Activated CD8-positive, alpha-beta memory T cell treated with anti-CD3 and anti-CD28 coated beads for 36 hours (primary cell): ENCODE results near the gene EPHA2. TPM values are rescaled to one million over a fixed set of nuclear protein-coding genes. Genes with fewer than 3 reads are reported as not detected.
"Not testable (repeated sequence)": the region's sequence is repeated elsewhere in the genome, so short reads cannot be mapped to it uniquely, and the experiment has no call there.

Experiments
- CTCF ChIA-PET: fragments of 350-600 bp; sonication (Branson Sonifier 250); formaldehyde crosslinking; loops from one replicate; lab custom pipeline; 2021; ENCODE audit warnings: antibody characterized with exemption; lab: Charles Lee
- POLR2A ChIA-PET: fragments of 350-600 bp; sonication (Branson Sonifier 250); formaldehyde crosslinking; loops from one replicate; lab custom pipeline; 2021; ENCODE audit warnings: antibody characterized with exemption; lab: Charles Lee
- total RNA-seq, 2 experiments: library from RNA; stranded (reverse); gene quantifications; one replicate each; pipeline ENCODE4 v1.2.3, GENCODE V29; 2021

EPHA2 gene
- not detected for total RNA-seq

- ChIA-PET CTCF (interaction anchor here (0.6 to 1.4 kb wide), 3 partner anchors 31 to 82 kb away, joined by 3 read pairs; partner anchors contain the start of gene FAM131C), POLR2A (no interaction called here)
Observed at GRCh38 chr1:16155537-16156410, at the start of gene EPHA2. Gene EPHA2, minus strand, starts transcription at chr1:16156069. Its CDS starts 137 bp downstream, at chr1:16155932.

GRCh38 chr1:16205334-16205671 lies 49.4 kb upstream of the EPHA2 start:
- ChIA-PET POLR2A (no interaction called here), CTCF (interaction anchor here (1.3 to 2.1 kb wide), 2 partner anchors 33 to 39 kb away, joined by 4 to 6 read pairs; no protein-coding TSS in a partner anchor)

DNA sequence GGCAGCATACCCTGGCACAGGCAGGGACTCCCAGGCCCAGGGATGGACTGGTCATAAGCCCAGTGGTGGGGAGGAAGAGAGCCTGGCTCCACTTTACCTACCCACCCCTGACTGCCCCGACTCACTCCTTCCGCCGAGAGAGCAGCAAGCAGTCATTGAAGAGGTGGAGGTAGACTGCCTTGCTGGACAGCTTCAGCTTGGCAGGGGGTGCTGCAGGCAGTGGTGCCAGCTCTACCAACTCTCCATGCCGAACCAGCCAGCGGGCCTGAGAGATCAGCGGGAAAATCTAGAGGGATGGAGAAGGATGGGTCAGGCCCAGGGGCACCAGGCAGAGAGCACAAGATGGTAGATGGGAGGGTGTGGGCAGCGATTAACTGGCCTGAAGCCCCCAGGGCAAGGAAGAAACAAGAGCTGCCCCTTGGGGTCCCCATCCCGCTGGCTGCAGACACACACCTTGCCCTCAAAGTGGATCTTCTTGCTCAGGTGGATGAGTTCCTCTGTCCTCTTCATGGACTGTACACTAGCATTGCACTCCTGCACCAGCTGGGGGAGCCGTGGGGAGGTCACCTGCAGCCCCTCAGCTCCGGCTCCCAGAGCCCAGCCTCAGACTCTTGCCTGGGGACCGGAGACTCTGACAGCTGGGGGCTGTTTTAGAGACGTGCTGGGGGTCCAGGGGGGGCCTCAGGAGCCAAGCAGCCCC lies 48.9 kb upstream of the EPHA2 start:
- POLR2A ChIA-PET = no interaction called here
- CTCF ChIA-PET = interaction anchor here (1.3 to 2.1 kb wide), 2 partner anchors 33 to 40 kb away, joined by 4 to 6 read pairs; no protein-coding TSS in a partner anchor

DNA sequence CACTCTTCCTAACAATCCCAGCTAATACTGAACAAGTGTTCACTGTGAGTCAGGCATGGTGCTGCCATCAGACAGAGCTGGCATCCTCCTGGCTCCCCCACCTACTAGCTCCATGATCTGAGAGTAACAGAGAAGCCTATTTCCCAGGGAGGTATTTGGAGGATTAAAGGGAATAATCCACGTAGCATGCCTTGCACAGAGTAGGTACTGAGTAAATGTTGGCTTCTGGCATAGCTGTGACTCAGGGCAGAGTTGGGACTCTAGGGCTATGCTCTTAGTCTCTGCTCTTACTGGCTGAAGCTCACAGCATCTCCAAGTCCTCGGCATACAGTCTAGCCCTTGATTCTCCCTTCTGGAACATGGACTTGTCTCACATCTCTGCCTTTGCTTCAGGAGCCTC lies 48.3 kb upstream of the EPHA2 start:
- ChIA-PET POLR2A (no interaction called here), CTCF (interaction anchor here (1.3 to 2.1 kb wide), 2 partner anchors 34 to 40 kb away, joined by 4 to 6 read pairs; no protein-coding TSS in a partner anchor)

DNA sequence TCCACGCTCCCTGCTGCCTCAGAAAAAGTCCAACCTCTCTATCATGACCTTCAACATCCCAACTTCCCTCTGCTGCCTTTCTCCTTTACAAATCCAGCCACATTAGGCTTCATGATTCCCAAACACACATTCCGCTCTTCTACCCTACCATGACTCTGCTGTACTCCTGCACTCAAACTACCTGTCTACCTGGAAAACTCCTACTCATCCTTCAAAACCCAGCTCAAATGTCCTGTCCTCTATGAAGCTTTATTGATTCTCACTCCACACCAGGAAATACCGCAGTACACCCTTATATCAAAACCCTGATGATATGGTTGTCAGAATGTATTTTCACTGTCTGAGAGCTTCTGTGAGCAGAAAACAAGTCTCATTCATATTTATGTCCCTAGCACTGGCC lies 47.7 kb upstream of the EPHA2 start:
- ChIA-PET POLR2A (no interaction called here), CTCF (interaction anchor here (2.1 kb wide), 1 partner anchor 41 kb away, joined by 6 read pairs; no protein-coding TSS in a partner anchor)

- ChIA-PET CTCF (interaction anchor here (1.5 kb wide), 1 partner anchor 42 kb away, joined by 4 read pairs; no protein-coding TSS in a partner anchor), POLR2A (no interaction called here)
Observed at GRCh38 chr1:16202281-16203210, 46.7 kb upstream of the EPHA2 start.

GRCh38 chr1:16199700-16200099 lies 43.8 kb upstream of the EPHA2 start:
- ChIA-PET CTCF (interaction anchor here (0.6 to 1.1 kb wide), 4 partner anchors 49 to 127 kb away, joined by 3 to 4 read pairs (median 4); no protein-coding TSS in a partner anchor), POLR2A (no interaction called here)

- POLR2A ChIA-PET = no interaction called here
- CTCF ChIA-PET = interaction anchor here (1.1 kb wide), 1 partner anchor 120 kb away, joined by 3 read pairs; no protein-coding TSS in a partner anchor
Observed at GRCh38 chr1:16199157-16199501, 43.3 kb upstream of the EPHA2 start.

DNA sequence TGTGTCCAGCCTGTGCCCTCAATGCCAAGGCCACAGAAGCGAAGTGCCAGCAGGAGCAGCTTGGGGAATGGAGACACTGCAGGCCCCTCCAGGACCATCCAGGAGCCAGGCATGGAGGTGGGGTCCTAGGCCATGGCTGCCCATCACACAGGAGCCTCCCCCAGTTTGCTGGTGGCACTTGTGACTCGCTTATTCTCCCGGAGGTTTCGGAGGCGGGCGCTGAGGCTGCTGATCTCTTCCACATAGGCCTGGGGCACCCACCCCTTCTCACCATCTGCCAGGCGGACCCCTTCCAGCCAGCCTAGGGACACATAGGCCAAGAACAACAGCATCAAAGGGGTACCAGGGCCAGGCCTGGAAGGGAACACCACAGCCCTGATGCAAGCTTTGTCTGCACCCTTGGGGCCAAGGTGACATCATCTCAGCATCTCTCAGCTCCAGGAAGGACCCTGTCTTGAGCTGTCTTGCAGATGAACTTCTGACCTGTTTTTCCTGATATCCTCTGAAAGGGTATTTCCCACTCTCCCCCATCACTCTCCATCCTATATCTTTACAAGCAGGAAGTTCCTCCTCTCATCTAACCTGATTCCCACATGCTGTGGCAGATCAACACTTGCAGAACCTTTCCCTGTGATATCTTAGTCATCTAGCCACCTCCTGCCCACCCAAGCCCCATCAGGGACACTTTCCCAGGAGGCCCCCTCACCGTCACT lies 42.7 kb upstream of the EPHA2 start:
- POLR2A ChIA-PET = no interaction called here
- CTCF ChIA-PET = interaction anchor here (1.1 kb wide), 1 partner anchor 120 kb away, joined by 3 read pairs; no protein-coding TSS in a partner anchor

DNA sequence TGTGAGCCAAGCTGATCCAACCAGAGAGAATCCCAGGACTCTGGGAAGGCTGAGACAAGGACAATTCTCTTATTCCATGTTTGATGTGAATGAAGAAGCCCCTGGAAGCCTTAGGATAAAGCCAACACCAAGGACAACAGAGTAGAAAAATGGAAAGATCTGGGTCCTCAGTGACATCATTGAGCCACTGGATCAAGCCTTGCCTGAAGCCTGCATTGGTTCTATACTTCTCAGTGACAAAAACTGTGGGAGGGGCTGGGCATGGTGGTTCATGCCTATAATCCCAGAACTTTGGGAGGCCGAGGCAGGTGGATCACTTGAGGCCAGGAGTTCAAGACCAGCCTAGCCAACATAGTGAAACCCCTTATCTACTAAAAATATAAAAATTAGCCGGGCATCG lies 41.0 kb upstream of the EPHA2 start:
- ChIA-PET CTCF (interaction anchor here (0.6 kb wide), 1 partner anchor 63 kb away, joined by 3 read pairs; no protein-coding TSS in a partner anchor), POLR2A (interaction anchor here (0.6 kb wide), 1 partner anchor 1012 kb away, joined by 3 read pairs; no protein-coding TSS in a partner anchor)

DNA sequence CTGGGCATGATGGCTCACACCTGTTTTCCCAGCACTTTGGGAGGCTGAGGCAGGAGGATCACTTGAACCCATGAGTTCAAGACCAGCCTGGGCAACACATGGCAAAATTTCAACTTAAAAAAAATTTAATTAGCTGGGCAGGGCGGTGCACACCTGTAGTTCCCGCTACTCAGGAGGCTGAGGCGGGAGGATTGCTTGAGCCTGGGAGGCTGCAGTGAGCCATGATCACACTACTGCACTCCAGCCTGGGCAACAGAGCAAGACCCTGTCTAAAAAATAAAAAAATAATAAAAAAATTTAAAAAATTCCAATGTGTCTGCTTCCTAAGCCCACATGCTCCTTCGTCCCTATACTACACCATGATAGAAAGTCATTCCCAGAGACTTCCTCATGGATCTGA lies 40.3 kb upstream of the EPHA2 start:
- POLR2A ChIA-PET, CTCF ChIA-PET: not testable (repeated sequence)

- ChIA-PET POLR2A (no interaction called here), CTCF (no interaction called here)
Observed at GRCh38 chr1:16195518-16195905, 39.6 kb upstream of the EPHA2 start.

DNA sequence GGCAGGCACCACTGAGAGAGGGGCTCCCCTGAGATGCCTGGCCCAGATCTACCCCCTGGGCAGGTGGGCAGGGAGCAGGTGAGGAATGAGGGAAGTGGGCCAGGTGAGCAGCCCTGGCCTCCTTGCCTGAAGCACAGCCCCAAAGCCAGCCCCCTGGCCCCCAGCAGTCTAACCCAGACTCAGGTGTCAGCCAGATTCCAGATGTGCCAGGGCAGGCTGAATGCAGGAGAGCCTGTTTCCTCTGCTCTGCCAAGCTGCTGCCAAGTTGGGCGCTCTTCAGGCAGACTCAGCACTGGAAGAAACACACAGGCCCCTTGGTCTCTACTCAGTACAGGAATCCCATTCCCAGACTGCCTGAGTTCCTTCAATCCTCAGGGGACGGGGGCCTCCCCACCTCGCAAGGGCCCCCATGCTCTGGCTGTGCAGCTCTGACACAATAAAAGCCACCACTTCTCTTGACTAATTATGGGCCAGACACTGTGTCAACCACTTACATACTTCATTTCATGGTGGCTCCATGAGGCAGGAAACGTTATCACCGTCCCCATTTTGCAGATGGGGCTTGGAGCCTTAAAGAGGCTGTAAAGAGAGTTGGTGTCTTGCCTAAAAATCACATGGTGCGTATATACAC lies 36.2 kb upstream of the EPHA2 start:
- ChIA-PET POLR2A (no interaction called here), CTCF (interaction anchor here (1.0 kb wide), 1 partner anchor 14 kb away, joined by 3 read pairs; no protein-coding TSS in a partner anchor)

GRCh38 chr1:16191309-16191708 lies 35.4 kb upstream of the EPHA2 start:
- POLR2A ChIA-PET = no interaction called here

GRCh38 chr1:16189921-16190621 lies 34.2 kb upstream of the EPHA2 start:
- ChIA-PET POLR2A (no interaction called here), CTCF (interaction anchor here (1.0 to 6.0 kb wide), 4 partner anchors 43 to 116 kb away, joined by 3 to 110 read pairs (median 7); partner anchors contain the start of gene FAM131C)

More at GRCh38 chr1:16191309-16191708, 35.4 kb upstream of the EPHA2 start:
- CTCF ChIA-PET = interaction anchor here (1.0 kb wide), 1 partner anchor 13 kb away, joined by 3 read pairs; no protein-coding TSS in a partner anchor

DNA sequence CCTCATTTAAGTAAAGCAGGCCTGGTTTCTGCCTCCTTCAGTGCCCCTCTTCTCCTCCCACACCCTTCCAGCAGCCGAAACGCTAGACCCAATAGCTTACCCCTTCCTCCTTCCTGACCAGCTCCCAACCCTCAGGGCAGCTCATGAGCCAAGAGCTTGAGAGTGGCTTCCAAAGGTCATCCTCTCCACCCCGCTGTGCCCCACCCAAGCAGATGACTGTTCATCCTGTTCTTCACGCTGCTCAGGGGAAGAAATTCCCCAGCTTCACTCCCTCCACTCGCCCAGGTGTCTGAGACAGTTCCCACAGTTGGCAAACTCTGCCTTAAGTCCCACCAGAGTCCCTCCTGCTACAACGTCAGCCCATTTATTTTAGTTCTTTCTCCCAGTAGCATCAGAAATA lies 33.1 kb upstream of the EPHA2 start:
- POLR2A ChIA-PET = no interaction called here
- CTCF ChIA-PET = interaction anchor here (1.0 to 6.0 kb wide), 5 partner anchors 42 to 128 kb away, joined by 3 to 110 read pairs (median 4); no protein-coding TSS in a partner anchor
